Measurements from ENCODE around the gene SNX15.

The SNX15 gene

GRCh38 chr11:65066315-65066714 is 39.1 kb downstream of the SNX15 start:
- no peak overlapping the region for H3K4me3 ChIP-seq (replicated peaks in 1 of 2; ENCODE audit: low read depth in 2 of 2, low read length in 2 of 2)
- no peak for DNase-seq (ENCODE audit: low read depth in 2 of 2)
- no peak for TF ChIP-seq CTCF (IDR thresholded peaks at IDR 0.05; ENCODE audit: low read depth, low read length)

- no peak for TF ChIP-seq CTCF (IDR thresholded peaks at IDR 0.05; ENCODE audit: low read depth, low read length)
- no peak overlapping the region for H3K4me3 ChIP-seq (replicated peaks in 1 of 2; ENCODE audit: low read depth in 2 of 2, low read length in 2 of 2)
- no peak for DNase-seq (ENCODE audit: low read depth in 2 of 2)
Observed at GRCh38 chr11:65066805-65067291, 39.6 kb downstream of the SNX15 start.

GRCh38 chr11:65067446-65067845 is 40.2 kb downstream of the SNX15 start:
- H3K4me3 ChIP-seq (replicated peaks in 1 of 2; ENCODE audit: low read depth in 2 of 2, low read length in 2 of 2), result no peak overlapping the region
- DNase-seq (ENCODE audit: low read depth in 2 of 2), result no peak
- no peak for TF ChIP-seq CTCF (IDR thresholded peaks at IDR 0.05; ENCODE audit: low read depth, low read length)

- H3K4me3 ChIP-seq (replicated peaks in 1 of 2; ENCODE audit: low read depth in 2 of 2, low read length in 2 of 2), result no peak overlapping the region
- TF ChIP-seq CTCF (IDR thresholded peaks at IDR 0.05; ENCODE audit: low read depth, low read length), result no peak
- DNase-seq (ENCODE audit: low read depth in 2 of 2), result peak in 1 of 2 donors; percentile 40
Observed at GRCh38 chr11:65069217-65069616, 42.0 kb downstream of the SNX15 start.

GRCh38 chr11:65071907-65072630 is 44.8 kb downstream of the SNX15 start:
- TF ChIP-seq CTCF (IDR thresholded peaks at IDR 0.05; ENCODE audit: low read depth, low read length), result no peak
- no peak for DNase-seq (ENCODE audit: low read depth in 2 of 2)
- no peak overlapping the region for H3K4me3 ChIP-seq (replicated peaks in 1 of 2; ENCODE audit: low read depth in 2 of 2, low read length in 2 of 2)

GRCh38 chr11:65072631-65072966 is 45.4 kb downstream of the SNX15 start:
- no peak for DNase-seq (ENCODE audit: low read depth in 2 of 2)
- H3K4me3 ChIP-seq (replicated peaks in 1 of 2; ENCODE audit: low read depth in 2 of 2, low read length in 2 of 2), result no peak overlapping the region
- TF ChIP-seq CTCF (IDR thresholded peaks at IDR 0.05; ENCODE audit: low read depth, low read length), result no peak

- DNase-seq (ENCODE audit: low read depth in 2 of 2), result peak in 1 of 2 donors; percentile 24
- TF ChIP-seq CTCF (IDR thresholded peaks at IDR 0.05; ENCODE audit: low read depth, low read length), result no peak
- no peak overlapping the region for H3K4me3 ChIP-seq (replicated peaks in 1 of 2; ENCODE audit: low read depth in 2 of 2, low read length in 2 of 2)
Observed at GRCh38 chr11:65077451-65077850, 50.2 kb downstream of the SNX15 start.
